ENCODE results near the gene KIF4A.
"Not testable (repeated sequence)": the region's sequence is repeated elsewhere in the genome, so short reads cannot be mapped to it uniquely, and the experiment has no call there.

The KIF4A gene

DNA sequence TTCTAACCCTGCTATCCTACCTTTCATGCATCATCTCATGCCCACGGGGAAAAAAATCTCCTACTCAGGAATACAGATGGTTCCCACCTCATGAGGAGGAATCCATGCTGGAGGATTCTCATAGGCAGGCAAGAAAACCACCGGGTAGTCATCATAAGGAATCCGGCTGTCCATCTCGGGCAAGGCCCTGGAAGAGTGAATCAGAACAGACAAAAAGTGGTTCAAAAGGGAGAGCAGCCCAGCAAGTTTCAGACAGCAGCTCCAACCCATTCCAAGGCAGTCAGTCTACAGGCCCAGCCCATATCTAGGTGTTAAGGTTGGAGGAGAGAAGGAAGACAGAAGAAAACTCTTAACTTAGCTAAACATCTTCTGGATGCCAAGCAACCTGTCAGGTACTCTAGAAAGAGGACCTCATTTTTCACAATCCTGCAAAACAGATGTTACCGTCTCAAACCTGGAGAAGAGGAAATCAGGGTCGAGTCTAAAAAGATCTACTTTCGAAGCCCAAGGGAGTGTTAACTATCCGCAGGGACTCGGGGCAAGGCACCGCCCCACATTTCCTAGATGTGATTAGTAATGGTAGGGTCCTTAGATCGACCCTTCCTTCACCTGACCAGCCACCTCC, 624 bp upstream of the KIF4A start:
- DNase-seq (ENCODE audit: low read depth in 1 of 2, low spot score in 1 of 2) = no peak

DNA sequence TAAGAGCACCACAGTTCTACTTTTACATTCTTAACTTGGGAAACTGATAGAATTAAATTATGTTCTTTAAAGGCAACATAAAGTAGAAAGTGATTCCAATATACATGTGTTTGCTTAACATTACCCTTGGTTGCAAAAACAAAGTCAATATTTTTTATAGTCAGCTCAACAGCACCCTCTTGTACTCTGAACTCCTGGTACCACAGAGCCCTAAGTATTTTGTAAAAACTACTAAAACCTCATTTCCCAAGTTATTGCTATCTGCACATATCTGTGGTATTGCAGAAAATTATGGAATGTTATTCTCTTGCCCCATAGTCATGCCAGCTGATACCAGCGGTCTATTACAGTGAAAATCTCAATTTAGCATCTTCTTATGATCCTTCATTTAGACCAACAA, 2.9 kb downstream of the KIF4A start:
- no peak for DNase-seq (ENCODE audit: low read depth in 1 of 2, low spot score in 1 of 2)

DNA sequence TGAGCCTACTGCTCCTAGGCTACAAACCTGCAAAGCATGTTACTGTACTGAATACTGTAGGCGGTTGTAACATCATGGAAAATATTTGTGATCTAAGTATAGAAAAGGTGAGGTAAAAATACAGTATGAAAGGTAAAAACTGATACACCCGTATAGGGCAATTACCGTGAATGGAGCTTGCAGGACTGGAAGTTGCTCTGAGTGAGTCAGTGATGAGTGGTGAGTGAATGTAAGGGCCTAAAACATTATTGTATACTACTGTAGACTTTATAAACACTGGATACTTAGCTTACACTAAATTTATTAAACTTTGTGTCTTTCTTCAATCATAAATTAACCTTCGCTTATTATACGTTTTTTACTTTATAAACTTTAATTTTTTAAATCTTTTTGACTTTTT, 3.7 kb downstream of the KIF4A start:
- no peak for DNase-seq (ENCODE audit: low read depth in 1 of 2, low spot score in 1 of 2)

DNA sequence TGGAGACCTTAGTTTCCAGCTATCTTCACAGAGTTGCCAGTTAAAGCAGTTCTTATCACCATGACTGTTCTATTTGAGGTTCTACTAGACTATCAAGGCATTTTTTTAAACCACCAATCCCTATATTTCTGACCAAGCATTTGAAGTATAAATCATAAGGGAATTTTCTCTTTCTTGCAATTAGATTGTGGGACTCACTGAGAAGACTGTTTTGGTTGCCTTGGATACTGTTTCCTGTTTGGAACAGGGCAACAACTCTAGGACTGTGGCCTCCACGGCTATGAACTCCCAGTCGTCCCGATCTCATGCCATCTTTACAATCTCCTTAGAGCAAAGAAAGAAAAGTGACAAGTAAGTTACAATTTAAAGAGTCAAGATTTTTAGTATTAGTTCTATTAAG, 11.8 kb downstream of the KIF4A start:
- no peak for DNase-seq (ENCODE audit: low read depth in 1 of 2, low spot score in 1 of 2)

DNA sequence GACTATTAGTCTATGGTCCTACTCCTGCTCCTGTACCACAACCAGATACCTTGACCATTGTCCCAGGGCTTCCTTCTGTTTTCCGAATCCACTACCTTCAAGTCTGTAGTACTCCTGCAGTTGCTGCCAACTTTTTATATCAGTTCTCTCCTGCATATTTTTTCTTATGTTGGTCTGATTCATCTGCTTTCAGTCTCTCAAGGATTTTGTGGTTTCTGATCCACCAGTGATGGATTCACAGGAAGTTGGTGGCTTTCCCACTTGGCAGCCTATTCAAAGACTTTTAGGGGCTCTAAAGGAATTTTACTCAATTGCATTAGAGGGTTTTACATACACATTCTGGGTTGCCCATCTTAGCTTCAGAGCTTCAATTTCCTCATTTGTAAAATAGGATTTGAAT, 23.6 kb downstream of the KIF4A start:
- DNase-seq (ENCODE audit: low read depth in 1 of 2, low spot score in 1 of 2) = no peak

DNA sequence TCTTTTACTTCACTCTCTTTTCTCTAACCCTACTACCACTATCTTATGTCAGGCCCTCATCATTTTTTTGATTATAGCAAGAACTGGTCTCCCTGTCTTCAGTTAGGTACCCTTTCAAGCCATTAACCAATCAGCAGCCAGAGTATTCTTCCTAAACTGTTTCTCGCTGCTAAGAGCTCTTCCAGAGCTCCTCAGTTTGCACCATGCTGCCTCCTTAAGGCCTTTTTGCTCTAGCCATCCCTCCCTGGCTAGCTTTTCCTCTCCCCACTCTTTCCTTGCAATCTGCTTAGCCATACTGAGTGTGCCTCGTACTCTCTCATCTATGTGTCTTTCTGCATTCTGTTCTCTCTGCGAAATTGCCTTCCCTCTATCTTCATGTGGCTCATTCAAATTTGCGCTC, 32.9 kb downstream of the KIF4A start:
- DNase-seq (ENCODE audit: low read depth in 1 of 2, low spot score in 1 of 2) = no peak

DNA sequence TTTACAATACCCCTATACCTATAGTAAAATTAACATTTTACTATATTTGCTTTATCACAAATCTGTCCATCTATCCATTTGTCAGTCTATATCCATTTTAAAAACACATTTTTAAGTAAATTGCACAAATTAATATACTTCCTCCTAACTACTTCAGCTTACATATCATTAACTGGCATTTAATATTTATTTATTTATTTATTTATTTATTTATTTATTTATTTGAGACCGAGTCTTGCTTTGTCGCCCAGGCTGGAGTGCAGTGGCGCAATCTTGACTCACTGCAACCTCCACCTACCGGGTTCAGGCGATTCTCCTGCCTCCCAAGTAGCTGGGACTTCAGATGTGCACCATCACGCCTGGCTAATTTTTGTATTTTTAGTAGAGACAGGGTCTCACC, 33.7 kb downstream of the KIF4A start:
- DNase-seq (ENCODE audit: low read depth in 1 of 2, low spot score in 1 of 2) = not testable (repeated sequence)

DNA sequence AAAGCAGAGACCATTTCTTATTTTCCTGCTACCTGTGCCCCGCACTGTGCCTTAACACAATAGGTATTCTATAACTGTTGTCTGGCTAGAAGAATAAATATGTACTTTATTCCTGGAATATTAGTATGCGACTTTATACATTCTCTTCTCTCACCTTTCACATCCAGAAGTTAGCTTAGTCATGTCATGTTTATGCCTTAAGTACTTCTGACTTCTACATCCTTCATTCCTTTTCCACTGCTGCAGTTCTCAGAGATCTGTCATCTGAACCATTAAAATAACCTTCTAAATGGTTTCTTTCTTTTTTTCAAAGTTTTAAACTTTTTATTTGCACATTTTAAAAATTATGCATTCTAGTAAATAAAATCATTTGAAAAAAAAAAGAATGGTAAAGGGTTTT, 34.4 kb downstream of the KIF4A start:
- no peak for DNase-seq (ENCODE audit: low read depth in 1 of 2, low spot score in 1 of 2)

DNA sequence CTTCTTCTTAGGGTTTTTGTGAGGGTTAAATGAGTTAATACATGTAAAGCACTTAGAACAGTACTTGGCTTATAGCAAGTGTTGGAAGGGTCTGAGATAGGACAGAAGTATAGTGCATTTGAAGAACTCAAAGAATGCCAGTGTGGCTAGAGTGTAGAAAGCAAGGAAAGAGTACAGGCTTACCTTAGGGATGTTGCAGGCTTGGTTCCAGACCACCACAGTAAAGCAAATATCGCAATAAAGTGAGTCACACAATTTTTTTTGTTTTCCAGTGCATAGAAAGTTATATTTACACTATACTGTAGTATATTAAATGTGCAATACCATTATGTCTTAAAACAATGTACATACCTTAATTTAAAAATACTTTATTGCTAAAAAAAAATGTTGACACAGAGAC, 41.3 kb downstream of the KIF4A start:
- DNase-seq (ENCODE audit: low read depth in 1 of 2, low spot score in 1 of 2) = no peak

DNA sequence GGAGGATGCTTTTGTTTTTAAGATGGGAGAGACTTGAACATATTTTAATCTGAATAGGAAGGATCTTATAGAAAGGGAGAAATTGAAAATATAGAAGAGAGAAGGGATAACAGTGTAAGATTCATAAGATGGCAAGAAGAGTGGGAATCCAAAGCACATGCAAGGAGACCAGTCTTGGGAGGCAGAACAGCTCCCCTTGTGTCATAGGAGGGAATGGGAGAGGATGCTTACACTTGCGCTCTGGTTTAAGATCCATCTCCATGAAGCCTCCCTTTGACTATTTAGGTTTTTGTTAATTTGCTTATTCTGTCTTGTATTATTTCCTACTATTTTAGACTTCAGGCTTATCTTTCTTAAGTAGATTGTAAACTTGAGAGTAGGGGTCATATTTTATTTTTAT, 42.7 kb downstream of the KIF4A start:
- DNase-seq (ENCODE audit: low read depth in 1 of 2, low spot score in 1 of 2) = no peak

DNA sequence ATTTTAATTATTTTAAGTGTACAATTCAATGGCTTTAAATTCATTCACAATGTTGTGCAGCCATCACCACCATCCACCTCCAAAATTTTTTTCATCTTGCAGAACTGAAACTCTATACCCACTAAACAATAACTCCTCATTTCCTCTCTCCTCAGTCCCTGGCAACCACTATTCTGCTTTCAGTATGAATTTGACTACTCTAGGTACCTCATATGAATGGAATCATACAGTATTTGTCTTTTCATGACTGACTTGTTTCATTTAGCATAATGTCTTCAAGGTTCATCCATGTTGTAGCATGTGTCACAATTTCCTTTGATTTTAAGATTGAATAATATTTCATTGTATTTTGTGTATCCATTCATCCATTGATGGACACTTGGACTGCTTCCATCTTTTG, 46.9 kb downstream of the KIF4A start:
- no peak for DNase-seq (ENCODE audit: low read depth in 1 of 2, low spot score in 1 of 2)

DNA sequence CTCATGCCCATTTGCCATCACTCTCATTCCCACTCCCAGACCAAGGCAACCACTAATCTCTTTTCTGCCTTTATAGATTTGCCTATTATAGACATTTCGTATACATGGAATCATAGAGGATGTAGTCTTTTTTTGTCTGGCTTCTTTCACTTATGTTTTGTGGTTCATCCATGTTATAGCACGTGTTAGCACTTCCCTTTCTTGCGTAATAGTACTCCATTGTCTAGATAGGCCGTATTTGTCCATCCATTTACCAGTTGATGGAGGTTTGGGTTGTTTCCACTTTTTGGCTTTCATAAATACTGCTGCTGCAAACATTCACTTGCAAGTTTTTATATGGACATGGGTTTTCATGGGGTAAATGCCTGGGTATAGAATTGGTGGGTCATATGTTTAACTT, 48.4 kb downstream of the KIF4A start:
- DNase-seq (ENCODE audit: low read depth in 1 of 2, low spot score in 1 of 2) = no peak

DNA sequence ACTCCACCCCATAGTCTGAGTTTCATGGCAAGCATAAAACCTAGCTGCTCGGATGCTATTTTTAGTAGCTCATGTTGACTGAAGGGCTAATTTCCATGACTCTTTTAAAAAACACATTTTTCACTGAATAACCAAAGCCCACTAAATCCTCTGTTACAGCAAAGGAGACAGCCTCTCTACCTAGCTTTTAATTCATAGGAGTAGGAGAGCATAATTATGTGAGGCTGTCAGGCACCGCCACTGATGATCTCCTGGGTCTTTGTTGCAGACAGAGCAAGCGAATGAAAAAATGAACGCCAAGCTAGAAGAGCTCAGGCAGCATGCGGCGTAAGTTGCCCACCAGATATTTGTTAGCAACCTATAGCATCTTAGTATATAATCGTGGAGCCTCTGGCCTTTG, 53.5 kb downstream of the KIF4A start:
- DNase-seq (ENCODE audit: low read depth in 1 of 2, low spot score in 1 of 2) = no peak

DNA sequence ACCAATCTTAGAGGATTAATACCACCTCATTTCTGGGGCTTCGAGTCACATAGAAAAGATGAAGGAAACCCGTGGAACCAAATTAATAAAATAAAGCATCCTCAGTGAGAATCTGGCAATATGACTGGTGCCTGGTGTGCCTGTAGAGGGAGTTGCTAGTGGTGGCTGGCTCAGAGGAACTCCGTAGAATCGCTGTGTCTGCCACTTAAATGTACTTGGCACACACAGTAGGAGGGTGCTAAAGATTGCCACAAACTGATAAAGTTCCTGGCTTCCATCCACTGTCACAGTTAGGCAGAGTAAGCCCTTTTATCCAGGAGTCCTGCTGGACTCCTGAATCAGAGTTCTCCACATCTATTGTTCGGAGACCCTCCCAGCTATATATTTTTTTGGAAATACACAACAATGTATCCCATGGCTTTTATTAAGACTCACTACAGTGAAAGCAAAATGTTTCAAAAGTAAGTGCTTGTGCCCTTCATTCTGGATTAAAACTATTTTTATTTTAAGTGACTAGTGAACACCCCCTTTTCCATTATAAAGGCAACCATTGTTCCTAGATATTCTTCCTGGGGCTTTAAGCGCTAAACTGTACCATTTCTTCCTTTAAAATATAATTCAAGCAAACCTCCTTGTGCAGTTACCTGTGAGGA, 56.6 kb downstream of the KIF4A start:
- no peak for DNase-seq (ENCODE audit: low read depth in 1 of 2, low spot score in 1 of 2)

DNA sequence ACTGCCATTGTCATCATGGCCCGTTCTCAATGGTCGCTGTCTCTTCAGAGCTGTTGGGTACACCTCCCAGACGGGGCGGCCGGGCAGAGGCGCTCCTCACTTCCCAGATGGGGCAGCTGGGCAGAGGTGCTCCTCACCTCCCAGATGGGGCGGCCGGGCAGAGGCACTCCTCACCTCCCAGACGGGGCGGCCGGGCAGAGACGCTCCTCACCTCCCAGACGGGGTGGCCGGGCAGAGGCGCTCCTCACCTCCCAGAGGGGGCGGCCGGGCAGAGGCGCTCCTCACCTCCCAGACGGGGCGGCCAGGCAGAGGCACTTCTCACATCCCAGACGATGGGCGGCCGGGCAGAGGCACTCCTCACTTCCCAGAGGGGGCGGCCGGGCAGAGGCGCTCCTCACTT, 58.9 kb downstream of the KIF4A start:
- not testable (repeated sequence) for DNase-seq (ENCODE audit: low read depth in 1 of 2, low spot score in 1 of 2)

DNA sequence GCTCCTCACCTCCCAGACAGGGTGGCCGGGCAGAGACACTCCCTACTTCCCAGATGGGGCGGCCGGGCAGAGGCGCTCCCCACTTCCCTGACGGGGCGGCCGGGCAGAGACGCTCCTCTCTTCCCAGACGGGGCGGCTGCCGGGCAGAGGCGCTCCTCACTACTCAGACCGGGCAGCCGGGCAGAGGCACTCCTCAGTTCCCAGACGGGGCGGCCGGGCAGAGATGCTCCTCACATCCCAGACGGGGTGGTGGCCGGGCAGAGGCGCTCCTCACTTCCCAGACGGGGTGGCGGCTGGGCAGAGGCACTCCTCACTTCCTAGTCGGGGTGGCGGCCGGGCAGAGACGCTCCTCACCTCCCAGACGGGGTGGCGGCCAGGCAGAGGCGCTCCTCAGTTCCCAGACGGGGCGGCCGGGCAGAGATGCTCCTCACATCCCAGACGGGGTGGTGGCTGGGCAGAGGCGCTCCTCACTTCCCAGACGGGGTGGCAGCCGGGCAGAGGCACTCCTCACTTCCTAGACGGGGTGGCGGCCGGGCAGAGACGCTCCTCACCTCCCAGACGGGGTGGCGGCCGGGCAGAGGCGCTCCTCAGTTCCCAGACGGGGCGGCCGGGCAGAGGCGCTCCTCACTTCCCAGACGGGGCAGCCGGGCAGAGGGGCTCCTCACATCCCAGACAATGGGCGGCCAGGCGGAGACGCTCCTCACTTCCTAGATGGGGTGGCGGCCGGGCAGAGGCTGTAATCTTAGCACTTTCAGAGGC, 59.6 kb downstream of the KIF4A start:
- not testable (repeated sequence) for DNase-seq (ENCODE audit: low read depth in 1 of 2, low spot score in 1 of 2)

DNA sequence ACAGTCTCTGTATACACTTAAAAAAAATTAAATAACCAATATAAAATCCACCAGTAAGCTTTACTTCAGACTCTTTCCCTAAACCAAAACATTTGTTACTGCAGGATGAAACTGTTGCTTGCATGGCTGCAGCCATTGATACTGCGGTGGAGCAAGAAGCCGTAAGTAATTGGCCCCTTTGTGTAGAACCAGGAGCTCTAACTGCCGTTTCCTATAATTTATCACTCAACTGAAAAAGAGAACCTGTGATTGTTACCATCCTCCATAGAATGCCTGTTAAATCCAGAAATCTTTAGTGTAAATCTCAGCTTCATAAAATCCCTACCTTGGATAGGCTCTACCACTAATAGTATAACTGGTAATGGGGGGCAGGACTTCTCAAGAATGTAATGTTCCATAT, 62.6 kb downstream of the KIF4A start:
- no peak for DNase-seq (ENCODE audit: low read depth in 1 of 2, low spot score in 1 of 2)

DNA sequence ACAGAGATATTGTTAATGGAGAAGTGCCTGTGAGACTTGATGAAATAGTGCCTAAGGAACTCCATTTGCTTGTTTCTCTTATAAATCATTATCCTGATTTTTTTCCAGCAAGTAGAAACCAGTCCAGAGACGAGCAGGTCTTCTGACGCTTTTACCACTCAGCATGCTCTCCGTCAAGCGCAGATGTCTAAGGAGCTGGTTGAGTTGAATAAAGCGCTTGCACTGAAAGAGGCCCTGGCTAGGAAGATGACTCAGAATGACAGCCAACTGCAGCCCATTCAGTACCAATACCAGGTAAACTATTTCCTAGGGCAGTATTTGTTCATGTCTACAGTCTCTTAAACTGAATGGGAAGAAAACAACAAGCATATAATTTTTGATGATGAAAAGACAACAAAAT, 63.6 kb downstream of the KIF4A start:
- DNase-seq (ENCODE audit: low read depth in 1 of 2, low spot score in 1 of 2) = no peak

DNA sequence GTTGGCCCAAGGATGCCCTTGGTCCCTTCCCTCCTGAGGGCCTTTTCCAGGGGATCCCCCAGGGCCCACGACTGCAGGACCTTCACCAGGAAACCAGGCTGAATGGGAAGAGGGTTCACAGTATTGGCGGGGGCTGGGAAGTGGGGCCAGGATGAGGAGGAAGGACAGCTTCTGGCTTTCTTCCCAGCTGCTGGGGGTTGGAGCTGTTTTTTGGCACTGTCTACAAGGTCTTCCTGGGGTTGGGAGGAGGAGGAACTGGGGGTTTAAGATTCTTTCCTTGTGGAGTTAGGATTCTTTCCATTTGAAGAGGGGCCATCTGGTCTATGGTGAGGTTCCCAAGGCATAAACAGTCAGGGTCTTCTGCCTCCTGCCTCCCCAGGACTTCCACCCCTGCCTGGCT, 64.8 kb downstream of the KIF4A start:
- DNase-seq (ENCODE audit: low read depth in 1 of 2, low spot score in 1 of 2) = no peak

DNA sequence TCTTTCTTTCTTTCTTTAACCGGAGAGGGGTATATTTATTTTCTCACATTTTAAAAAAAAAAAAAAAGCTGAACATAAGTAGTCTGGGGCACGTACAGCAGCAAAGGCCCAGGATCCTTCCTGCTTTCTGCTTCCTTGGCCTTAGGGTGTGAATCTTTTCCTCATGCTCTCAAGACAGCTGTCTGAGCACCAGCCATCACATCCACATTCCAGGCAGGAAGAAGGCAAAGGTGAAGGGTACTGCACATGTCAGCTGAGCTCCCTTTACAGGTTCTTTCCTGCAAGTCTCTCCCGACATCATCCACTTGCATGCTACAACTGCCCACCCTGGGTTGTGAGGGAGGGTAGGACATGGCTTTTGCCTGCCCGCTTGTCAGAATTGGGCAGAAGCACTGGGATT, 69.6 kb downstream of the KIF4A start:
- no peak for DNase-seq (ENCODE audit: low read depth in 1 of 2, low spot score in 1 of 2)

DNA sequence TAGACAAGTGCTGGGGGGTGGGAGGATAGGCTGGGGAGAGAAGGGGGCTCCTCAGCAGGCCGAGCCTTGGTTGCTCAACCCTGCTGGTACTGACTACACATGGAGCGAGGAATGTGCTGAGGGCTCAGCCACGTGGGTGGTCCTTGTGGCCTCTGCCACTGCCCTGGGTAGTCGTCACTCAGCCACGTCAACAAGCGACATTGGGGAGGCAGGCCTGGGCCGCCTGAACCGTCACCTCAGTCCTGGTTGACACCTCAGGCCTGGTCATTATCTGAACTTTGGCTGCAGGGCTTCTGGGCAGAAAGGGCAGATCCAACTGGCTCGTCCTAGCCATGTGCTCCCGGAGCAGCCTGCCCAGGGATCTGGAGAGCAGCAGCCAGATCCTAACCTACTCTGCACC, 70.5 kb downstream of the KIF4A start:
- DNase-seq (ENCODE audit: low read depth in 1 of 2, low spot score in 1 of 2) = no peak

DNA sequence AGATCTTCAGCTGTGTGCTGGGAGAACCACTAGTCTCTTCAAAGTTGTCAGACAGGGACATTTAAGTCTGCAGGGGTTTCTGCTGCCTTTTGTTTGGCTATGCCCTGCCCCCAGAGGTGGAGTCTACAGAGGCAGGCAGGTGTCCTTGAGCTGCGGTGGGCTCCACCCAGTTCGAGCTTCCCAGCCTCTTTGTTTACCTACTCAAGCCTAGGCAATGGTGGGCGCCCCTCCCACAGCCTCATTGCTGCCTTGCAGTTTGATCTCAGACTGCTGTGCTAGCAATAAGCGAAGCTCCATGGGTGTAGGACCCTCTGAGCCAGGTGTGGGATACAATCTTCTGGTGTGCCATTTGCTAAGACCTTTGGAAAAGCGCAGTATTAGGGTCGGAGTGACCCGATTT, 78.8 kb downstream of the KIF4A start:
- DNase-seq (ENCODE audit: low read depth in 1 of 2, low spot score in 1 of 2) = not testable (repeated sequence)

DNA sequence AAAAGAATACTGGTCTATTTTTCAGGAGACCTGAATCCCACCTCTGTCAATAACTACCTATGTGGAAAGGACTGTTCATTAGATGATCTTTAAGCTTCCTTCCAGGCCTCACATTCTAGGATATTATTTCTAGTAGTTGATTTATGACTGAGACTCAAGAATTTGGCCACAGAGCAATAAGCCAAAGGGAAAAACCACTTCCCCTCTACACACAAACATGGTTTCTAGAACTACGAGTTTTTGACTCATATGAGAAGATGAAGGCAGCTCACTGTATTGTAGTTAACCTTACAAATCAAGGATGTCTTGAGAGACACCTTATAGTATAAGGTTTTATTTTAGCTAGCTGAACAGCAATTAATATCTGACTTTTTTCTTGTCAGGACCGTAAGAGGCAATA, 96.3 kb downstream of the KIF4A start:
- no peak for DNase-seq (ENCODE audit: low read depth in 1 of 2, low spot score in 1 of 2)

All from stimulated activated CD4-positive, alpha-beta T cell treated with anti-CD3 and anti-CD28 coated beads, Interleukin-15, amount 100 ng/mL, for 1 hour (primary cell).